ENCODE data around the gene WDR62. TPM values are rescaled to one million over a fixed set of nuclear protein-coding genes. Genes with fewer than 3 reads are reported as not detected.

Gene WDR62
- total RNA-seq, 3 donors from 2014 or later (not counting 1 experiment from before 2014, with no cell fraction given), result 3.9 to 5.9 (median 4.8) TPM

GRCh38 chr19:36101550-36102327, 47.0 kb downstream of the WDR62 start:
- Mint-ChIP-seq H3K36me3 (no peaks in the 10 kb centered on the region), H3K4me3 (no peak overlapping the region), H3K27me3 (ENCODE audit: low read depth in 2 of 2) (no peaks in the 10 kb centered on the region), H3K4me1 (no peaks in the 10 kb centered on the region), H3K27ac (no peak overlapping the region), H3K9me3 (no peaks in the 10 kb centered on the region)
- ATAC-seq, result no peak
- no peaks in the 10 kb centered on the region for H3K9me3 ChIP-seq (ENCODE audit: control insufficient read depth, insufficient read depth, low read length)
- no peak for DNase-seq
- no peak overlapping the region for H3K27ac ChIP-seq (ENCODE audit: low read length)
- H3K36me3 ChIP-seq (ENCODE audit: control insufficient read depth, insufficient read depth, low read length), result no peaks in the 10 kb centered on the region
- no peaks in the 10 kb centered on the region for H3K4me1 ChIP-seq (ENCODE audit: control insufficient read depth, insufficient read depth, low read length)
- H3K27me3 ChIP-seq (ENCODE audit: control insufficient read depth, insufficient read depth, low read length), result no peaks in the 10 kb centered on the region
- H3K4me3 ChIP-seq (ENCODE audit: low read length), result no peak overlapping the region
- intact Hi-C loops (cut with micrococcal nuclease), result no loop called here
- 95% methylated on average over 27 of the region's 27 CpGs for WGBS (ENCODE audit: insufficient coverage)
- TF ChIP-seq CTCF (IDR thresholded peaks at IDR 0.05), result no peak

GRCh38 chr19:36103040-36103626, 48.4 kb downstream of the WDR62 start:
- Mint-ChIP-seq H3K4me3 (no peak overlapping the region), H3K9me3 (no peaks in the 10 kb centered on the region), H3K27me3 (ENCODE audit: low read depth in 2 of 2) (no peaks in the 10 kb centered on the region), H3K36me3 (no peaks in the 10 kb centered on the region), H3K27ac (no peak overlapping the region), H3K4me1 (no peaks in the 10 kb centered on the region)
- Histone ChIP-seq H3K27me3 (ENCODE audit: control insufficient read depth, insufficient read depth, low read length) (no peaks in the 10 kb centered on the region), H3K27ac (ENCODE audit: low read length) (no peak overlapping the region), H3K36me3 (ENCODE audit: control insufficient read depth, insufficient read depth, low read length) (no peaks in the 10 kb centered on the region), H3K4me3 (ENCODE audit: low read length) (no peak overlapping the region), H3K9me3 (ENCODE audit: control insufficient read depth, insufficient read depth, low read length) (no peaks in the 10 kb centered on the region), H3K4me1 (ENCODE audit: control insufficient read depth, insufficient read depth, low read length) (no peaks in the 10 kb centered on the region)
- ATAC-seq, result no peak
- DNase-seq, result no peak
- intact Hi-C loops (cut with micrococcal nuclease), result no loop called here
- no peak for TF ChIP-seq CTCF (IDR thresholded peaks at IDR 0.05)
- WGBS (ENCODE audit: insufficient coverage), result 98% methylated on average over 24 of the region's 24 CpGs

GRCh38 chr19:36103842-36104552, 49.3 kb downstream of the WDR62 start:
- no peaks in the 10 kb centered on the region for H3K27me3 Mint-ChIP-seq (ENCODE audit: low read depth in 2 of 2)

More at GRCh38 chr19:36103842-36104552, 49.3 kb downstream of the WDR62 start:
- Histone ChIP-seq H3K4me1 (ENCODE audit: control insufficient read depth, insufficient read depth, low read length) (no peaks in the 10 kb centered on the region), H3K27ac (ENCODE audit: low read length) (no peak overlapping the region), H3K36me3 (ENCODE audit: control insufficient read depth, insufficient read depth, low read length) (no peaks in the 10 kb centered on the region), H3K27me3 (ENCODE audit: control insufficient read depth, insufficient read depth, low read length) (no peaks in the 10 kb centered on the region), H3K9me3 (ENCODE audit: control insufficient read depth, insufficient read depth, low read length) (no peaks in the 10 kb centered on the region), H3K4me3 (ENCODE audit: low read length) (no peak overlapping the region)
- Mint-ChIP-seq H3K4me3 (no peak overlapping the region), H3K9me3 (no peaks in the 10 kb centered on the region), H3K36me3 (no peaks in the 10 kb centered on the region), H3K4me1 (no peaks in the 10 kb centered on the region), H3K27ac (no peak overlapping the region)
- TF ChIP-seq CTCF (IDR thresholded peaks at IDR 0.05), result no peak
- no peak for ATAC-seq
- no peak for DNase-seq
- intact Hi-C loops (cut with micrococcal nuclease), result no loop called here
- 98% methylated on average over 12 of the region's 12 CpGs for WGBS (ENCODE audit: insufficient coverage)

All from natural killer cell (primary cell).